GM10248 (cell line): ENCODE results near the gene HTN3.
"Not testable (repeated sequence)": the region's sequence is repeated elsewhere in the genome, so short reads cannot be mapped to it uniquely, and the experiment has no call there.

Experiments used
- CTCF ChIA-PET: fragments of 300-600 bp; sonication (Branson Sonifier 250); formaldehyde crosslinking; extraction: SDS; loops from one replicate; lab custom pipeline; 2021; ENCODE audit warnings: antibody characterized with exemption; lab: Yijun Ruan, JAX
- POLR2A ChIA-PET: fragments of 350-650 bp; sonication (Branson Sonifier 250); formaldehyde crosslinking; extraction: SDS; loops from one replicate; lab custom pipeline; 2020; ENCODE audit warnings: antibody characterized with exemption; lab: Yijun Ruan, JAX
- DNase-seq: peaks from one replicate; pipeline ENCODE4 v3.0.0; 2012; ENCODE audit errors: extremely low spot score
- CTCF ChIP-seq: IDR thresholded peaks from 2 replicates; pipeline ENCODE4 v1.5.1; 2012; ENCODE audit warnings: mild to moderate bottlenecking, low read depth; ENCODE audit errors: extremely low read depth, missing control alignments, control extremely low read depth

The HTN3 gene

GRCh38 chr4:70028159-70028558 lies at the start of gene HTN3:
Gene HTN3, plus strand, starts transcription at chr4:70028459. Its CDS starts 2,282 bp downstream, at chr4:70030741.
- CTCF ChIA-PET, DNase-seq, POLR2A ChIA-PET: not testable (repeated sequence)

GRCh38 chr4:69984030-69984443 lies 44.2 kb upstream of the HTN3 start:
- POLR2A ChIA-PET, result no interaction called here
- no peak for TF ChIP-seq CTCF
- CTCF ChIA-PET, result no interaction called here
- DNase-seq, result no peak

- no peak for TF ChIP-seq CTCF
- DNase-seq, result no peak
- CTCF ChIA-PET, result no interaction called here
- POLR2A ChIA-PET, result no interaction called here
Measured at GRCh38 chr4:69986663-69987062, 41.6 kb upstream of the HTN3 start.

GRCh38 chr4:69991016-69991415 lies 37.2 kb upstream of the HTN3 start:
- CTCF ChIA-PET, result no interaction called here

GRCh38 chr4:69994782-69995181 lies 33.5 kb upstream of the HTN3 start:
- ChIA-PET CTCF (no interaction called here), POLR2A (no interaction called here)
- no peak for TF ChIP-seq CTCF
- DNase-seq, result no peak

More at GRCh38 chr4:69991016-69991415, 37.2 kb upstream of the HTN3 start:
- POLR2A ChIA-PET, result no interaction called here
- no peak for TF ChIP-seq CTCF
- no peak for DNase-seq

- POLR2A ChIA-PET, result no interaction called here
- no peak for TF ChIP-seq CTCF
- DNase-seq, result no peak
- CTCF ChIA-PET, result no interaction called here
Measured at GRCh38 chr4:69995526-69996016, 32.7 kb upstream of the HTN3 start, which contains the start of gene STATH. Gene STATH, plus strand, starts transcription at chr4:69995966. Its CDS starts 2,472 bp downstream, at chr4:69998438.

GRCh38 chr4:69999420-69999819 lies 28.8 kb upstream of the HTN3 start:
- TF ChIP-seq CTCF, result no peak
- CTCF ChIA-PET, result interaction anchor here (2.1 kb wide), 1 partner anchor 11 kb away, joined by 8 read pairs; no protein-coding TSS in a partner anchor
- DNase-seq, result no peak
- POLR2A ChIA-PET, result no interaction called here
